B cell (primary cell): ENCODE data around the gene CLIP2. TPM values are rescaled to one million over a fixed set of nuclear protein-coding genes. Genes with fewer than 3 reads are reported as not detected.
"Not testable (repeated sequence)": the region's sequence is repeated elsewhere in the genome, so short reads cannot be mapped to it uniquely, and the experiment has no call there.

Experiments used
- ATAC-seq: fragments of 200-7000 bp; cut with Tn5 transposase; one replicate; pipeline ENCODE4 v1.10.0; 2021; ENCODE audit warnings: low read depth, mild to moderate bottlenecking, moderate number of reproducible peaks, moderate library complexity
- CTCF ChIA-PET: fragments of 350-600 bp; sonication (Branson Sonifier 250); formaldehyde crosslinking; loops from one replicate; lab custom pipeline; 2021; ENCODE audit warnings: antibody characterized with exemption, inconsistent platforms; lab: Charles Lee
- POLR2A ChIA-PET: fragments of 350-600 bp; sonication (Branson Sonifier 250); formaldehyde crosslinking; loops from one replicate; lab custom pipeline; 2021; ENCODE audit warnings: antibody characterized with exemption; lab: Charles Lee
- DNase-seq: peaks from one replicate; pipeline ENCODE4 v3.0.0; 2013
- H2AFZ ChIP-seq: 2 replicates; pipeline ENCODE4 v1.6.1; 2012; ENCODE audit warnings: mild to moderate bottlenecking, low read depth, low read length; ENCODE audit not compliant: insufficient read depth, poor library complexity, severe bottlenecking
- H3K27ac ChIP-seq, 2 donors: 1 replicate in 1 of 2; 2 replicates in 1 of 2; pipeline ENCODE4 v1.5.1; 2012 to 2013; ENCODE audit warnings: low read length in 2 of 2, mild to moderate bottlenecking in 2 of 2, moderate library complexity in 1 of 2
- H3K27me3 ChIP-seq, 4 experiments: fragments of 200-600 bp in 1 of 4; sonication (generic) in 1 of 4; replicated peaks in 1 of 4; 1 replicate in 2 of 4; 2 replicates in 2 of 4; pipeline versions ENCODE4 v1.6.1 to v1.7.0; 2013 to 2016; ENCODE audit warnings: low read length in 3 of 4, mild to moderate bottlenecking in 2 of 4, mixed read lengths in 1 of 4, moderate library complexity in 1 of 4; ENCODE audit not compliant: insufficient read depth in 4 of 4, control insufficient read depth in 3 of 4; ENCODE audit errors: control extremely low read depth in 1 of 4
- H3K36me3 ChIP-seq, 2 experiments: replicated peaks in 1 of 2; 1 replicate in 1 of 2; 2 replicates in 1 of 2; pipeline versions ENCODE4 v1.6.1 to v1.7.1; 2013; ENCODE audit warnings: low read length in 1 of 2; ENCODE audit not compliant: insufficient read depth in 2 of 2, control insufficient read depth in 1 of 2; ENCODE audit errors: control extremely low read depth in 1 of 2, extremely low read depth in 1 of 2
- H3K4me1 ChIP-seq, 2 donors: fragments of 200-600 bp in 1 of 2; sonication (generic) in 1 of 2; 1 replicate in 1 of 2; 2 replicates in 1 of 2; pipeline versions ENCODE4 v1.5.1 to v1.6.1; 2013 to 2017; ENCODE audit warnings: low read length in 2 of 2; ENCODE audit not compliant: control insufficient read depth in 2 of 2, insufficient read depth in 2 of 2
- H3K4me2 ChIP-seq: replicated peaks from 2 replicates; pipeline ENCODE3; 2012; ENCODE audit warnings: mild to moderate bottlenecking, low read depth, low read length; ENCODE audit not compliant: poor library complexity, severe bottlenecking
- H3K4me3 ChIP-seq, 5 experiments: fragments of 200-600 bp in 1 of 5; sonication (generic) in 1 of 5; 1 replicate in 3 of 5; 2 replicates in 2 of 5; pipeline versions ENCODE4 v1.5.1 to v1.7.0; 2011 to 2016; ENCODE audit warnings: low read length in 4 of 5, mild to moderate bottlenecking in 4 of 5, low read depth in 2 of 5, control low read depth in 1 of 5, moderate library complexity in 1 of 5; ENCODE audit not compliant: insufficient read depth in 1 of 5; ENCODE audit errors: control extremely low read depth in 1 of 5, extremely low read depth in 1 of 5
- H3K79me2 ChIP-seq: fragments of 200-600 bp; sonication (generic); one replicate; pipeline ENCODE4 v1.6.0; 2016; ENCODE audit warnings: low read length; ENCODE audit not compliant: control insufficient read depth, insufficient read depth
- H3K9ac ChIP-seq: fragments of 200-600 bp; sonication (generic); 2 replicates; pipeline ENCODE4 v1.6.1; 2017; ENCODE audit warnings: mild to moderate bottlenecking, low read length, moderate library complexity
- H3K9me3 ChIP-seq, 3 donors: one replicate each; pipeline versions ENCODE4 v1.6.1 to v1.7.1; 2013; ENCODE audit warnings: low read length in 2 of 3; ENCODE audit not compliant: control insufficient read depth in 2 of 3, insufficient read depth in 1 of 3; ENCODE audit errors: control extremely low read depth in 1 of 3
- H4K20me1 ChIP-seq: 2 replicates; pipeline ENCODE4 v1.6.0; 2012; ENCODE audit warnings: mild to moderate bottlenecking, low read length; ENCODE audit not compliant: insufficient read depth, control insufficient read depth, poor library complexity, severe bottlenecking
- H3K27ac Mint-ChIP-seq: one replicate; pipeline ENCODE4 v1.8.0; 2021; ENCODE audit warnings: mixed read lengths
- H3K27me3 Mint-ChIP-seq: one replicate; pipeline ENCODE4 v1.8.0; 2021; ENCODE audit warnings: mixed read lengths
- H3K4me1 Mint-ChIP-seq: one replicate; pipeline ENCODE4 v1.8.0; 2021; ENCODE audit warnings: mixed read lengths
- H3K4me3 Mint-ChIP-seq: one replicate; pipeline ENCODE4 v1.8.0; 2021; ENCODE audit warnings: mixed read lengths
- H3K9me3 Mint-ChIP-seq: one replicate; pipeline ENCODE4 v1.8.0; 2022; ENCODE audit warnings: mixed read lengths; ENCODE audit not compliant: insufficient read depth
- EZH2 ChIP-seq: IDR thresholded peaks from 2 replicates; pipeline ENCODE4 v1.6.1; 2012; ENCODE audit warnings: borderline replicate concordance, low read depth, mild to moderate bottlenecking, moderate library complexity, low read length; ENCODE audit not compliant: insufficient read depth, poor library complexity, severe bottlenecking
- WGBS: methylation state at CpG from one replicate; pipeline ENCODE4 v1.1.5; 2013; ENCODE audit warnings: missing lambda C conversion rate; ENCODE audit not compliant: insufficient coverage; 5-methylcytosine and 5-hydroxymethylcytosine counted together
- intact Hi-C: fragments of 100-400 bp; cut with micrococcal nuclease; formaldehyde crosslinking; loops from one replicate; pipeline ENCODE4 v1.10.0; 2022
- polyA plus RNA-seq: library from polyadenylated mRNA; depleted of rRNA; stranded (reverse); fragments of >200 nt; gene quantifications from 2 replicates; pipeline ENCODE4 v1.2.3, GENCODE V29; 2012
- total RNA-seq, 2 donors: library from RNA; stranded (reverse); fragments of 120-200 nt in 1 of 2; gene quantifications; 1 replicate in 1 of 2; 2 replicates in 1 of 2; pipeline versions ENCODE4 v1.2.3 to v1.2.4, GENCODE V29; 2013 to 2022
- TF ChIP-seq, protein P1 (sequence below): fragments of 200-600 bp; IDR thresholded peaks from one replicate; pipeline ENCODE4 v1.8.0; 2022; ENCODE audit warnings: antibody characterized with exemption, mild to moderate bottlenecking

CLIP2 gene
- total and polyA plus RNA-seq, 2 donors (not counting 1 experiment from before 2014, with no cell fraction given), result 5.7 to 47.9 TPM

DNA sequence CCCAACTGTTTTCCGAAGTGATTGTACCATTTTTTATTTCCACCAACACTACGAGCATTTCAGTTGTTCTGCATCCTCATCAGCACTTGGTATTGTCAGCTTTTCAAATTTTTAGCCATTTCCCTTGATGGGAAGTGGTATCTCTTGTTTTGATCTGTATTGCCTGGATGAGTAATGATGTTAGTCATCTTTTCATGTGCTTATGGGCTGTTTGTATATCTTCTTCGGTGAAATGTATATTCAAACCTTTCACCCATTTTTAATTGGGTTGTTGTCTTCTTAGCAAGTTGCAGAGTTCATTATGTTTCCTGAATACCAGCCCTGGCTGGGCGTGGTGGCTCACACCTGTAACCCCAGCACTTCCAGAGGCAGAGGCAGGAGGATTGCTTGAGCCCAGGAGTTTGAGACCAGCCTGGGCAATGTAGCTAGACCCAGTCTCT is 22.1 kb downstream of the CLIP2 start:
- H3K36me3 ChIP-seq, result no peaks in the 10 kb centered on the region
- ChIA-PET CTCF (interaction anchor here (0.6 to 1.3 kb wide), 3 partner anchors 46 to 108 kb away, joined by 3 to 8 read pairs (median 3); no protein-coding TSS in a partner anchor), POLR2A (no interaction called here)
- no peak overlapping the region for H3K4me3 ChIP-seq
- H3K27me3 ChIP-seq, result peaks cover 0 to 3% (median 0%) of the 10 kb centered on the region in 4 experiments
- Mint-ChIP-seq H3K9me3 (no peaks in the 10 kb centered on the region), H3K4me3 (no peak overlapping the region), H3K27ac (no peak overlapping the region), H3K27me3 (no peaks in the 10 kb centered on the region), H3K4me1 (peaks cover 23% of the 10 kb centered on the region)
- no peak for DNase-seq
- no peak overlapping the region for H3K9ac ChIP-seq
- ATAC-seq, result no peak
- peaks cover 2% of the 10 kb centered on the region for H4K20me1 ChIP-seq
- H3K27ac ChIP-seq, result no peak overlapping the region
- no peak overlapping the region for H2AFZ ChIP-seq
- H3K4me1 ChIP-seq, result peaks cover 10% of the 10 kb centered on the region in 2 donors
- peaks cover 50% of the 10 kb centered on the region for H3K79me2 ChIP-seq
- intact Hi-C loops, result no loop called here
- TF ChIP-seq EZH2, result no peak
- TF ChIP-seq, protein P1, sequence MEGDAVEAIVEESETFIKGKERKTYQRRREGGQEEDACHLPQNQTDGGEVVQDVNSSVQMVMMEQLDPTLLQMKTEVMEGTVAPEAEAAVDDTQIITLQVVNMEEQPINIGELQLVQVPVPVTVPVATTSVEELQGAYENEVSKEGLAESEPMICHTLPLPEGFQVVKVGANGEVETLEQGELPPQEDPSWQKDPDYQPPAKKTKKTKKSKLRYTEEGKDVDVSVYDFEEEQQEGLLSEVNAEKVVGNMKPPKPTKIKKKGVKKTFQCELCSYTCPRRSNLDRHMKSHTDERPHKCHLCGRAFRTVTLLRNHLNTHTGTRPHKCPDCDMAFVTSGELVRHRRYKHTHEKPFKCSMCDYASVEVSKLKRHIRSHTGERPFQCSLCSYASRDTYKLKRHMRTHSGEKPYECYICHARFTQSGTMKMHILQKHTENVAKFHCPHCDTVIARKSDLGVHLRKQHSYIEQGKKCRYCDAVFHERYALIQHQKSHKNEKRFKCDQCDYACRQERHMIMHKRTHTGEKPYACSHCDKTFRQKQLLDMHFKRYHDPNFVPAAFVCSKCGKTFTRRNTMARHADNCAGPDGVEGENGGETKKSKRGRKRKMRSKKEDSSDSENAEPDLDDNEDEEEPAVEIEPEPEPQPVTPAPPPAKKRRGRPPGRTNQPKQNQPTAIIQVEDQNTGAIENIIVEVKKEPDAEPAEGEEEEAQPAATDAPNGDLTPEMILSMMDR, result no peak
- peaks cover 0 to 5% (median 0%) of the 10 kb centered on the region in 3 donors for H3K9me3 ChIP-seq
- no peak overlapping the region for H3K4me2 ChIP-seq
- WGBS, result 94% methylated on average over 2 of the region's 4 CpGs

DNA sequence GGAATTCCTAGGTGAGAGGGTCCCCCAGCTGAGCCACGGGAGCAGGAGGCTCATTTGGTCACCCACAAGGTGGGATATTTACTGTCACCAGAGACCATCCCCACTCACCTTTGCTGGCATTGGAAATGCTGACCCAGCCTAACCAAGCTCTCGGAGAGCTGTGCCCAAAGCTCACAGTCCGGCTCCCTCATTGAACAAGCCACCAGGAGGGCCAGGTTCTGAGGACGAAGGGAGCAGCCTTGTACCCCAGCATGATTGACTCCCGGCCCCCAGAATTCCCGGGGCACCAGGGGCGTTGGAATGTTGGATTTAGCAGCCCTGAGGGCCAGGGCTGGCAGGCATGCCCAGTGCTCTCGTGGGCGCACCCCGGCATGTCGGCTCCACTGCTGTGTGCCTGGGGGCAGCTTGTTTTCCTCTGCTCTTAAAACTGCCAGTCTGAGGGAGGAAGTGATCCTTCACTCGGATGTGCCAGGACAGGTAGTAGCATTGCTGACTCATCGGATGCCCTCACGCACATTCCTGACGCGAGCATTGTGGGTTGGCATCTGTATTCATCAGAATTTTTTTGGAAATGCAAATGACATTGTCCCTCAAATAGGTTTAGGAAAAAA is 23.3 kb downstream of the CLIP2 start:
- no peak overlapping the region for H3K27ac Mint-ChIP-seq
- H3K4me3 ChIP-seq, result no peak overlapping the region
- peaks cover 0 to 5% (median 0%) of the 10 kb centered on the region in 3 donors for H3K9me3 ChIP-seq
- intact Hi-C loops, result no loop called here
- no peaks in the 10 kb centered on the region for H3K27me3 ChIP-seq
- DNase-seq, result no peak
- CTCF ChIA-PET, result no interaction called here
- H4K20me1 ChIP-seq, result no peaks in the 10 kb centered on the region
- H3K4me1 ChIP-seq, result no peaks in the 10 kb centered on the region
- ATAC-seq, result no peak
- no peak overlapping the region for H3K4me3 Mint-ChIP-seq
- no peak overlapping the region for H2AFZ ChIP-seq
- no peak overlapping the region for H3K27ac ChIP-seq
- no peaks in the 10 kb centered on the region for H3K9me3 Mint-ChIP-seq
- no peaks in the 10 kb centered on the region for H3K36me3 ChIP-seq
- TF ChIP-seq, protein P1, result no peak
- no peak for TF ChIP-seq EZH2
- no peaks in the 10 kb centered on the region for H3K27me3 Mint-ChIP-seq
- H3K4me1 Mint-ChIP-seq, result peaks cover 17% of the 10 kb centered on the region
- 60% methylated on average over 16 of the region's 16 CpGs for WGBS
- POLR2A ChIA-PET, result no interaction called here
- H3K9ac ChIP-seq, result no peak overlapping the region
- peaks cover 38% of the 10 kb centered on the region for H3K79me2 ChIP-seq
- H3K4me2 ChIP-seq, result no peak overlapping the region

DNA sequence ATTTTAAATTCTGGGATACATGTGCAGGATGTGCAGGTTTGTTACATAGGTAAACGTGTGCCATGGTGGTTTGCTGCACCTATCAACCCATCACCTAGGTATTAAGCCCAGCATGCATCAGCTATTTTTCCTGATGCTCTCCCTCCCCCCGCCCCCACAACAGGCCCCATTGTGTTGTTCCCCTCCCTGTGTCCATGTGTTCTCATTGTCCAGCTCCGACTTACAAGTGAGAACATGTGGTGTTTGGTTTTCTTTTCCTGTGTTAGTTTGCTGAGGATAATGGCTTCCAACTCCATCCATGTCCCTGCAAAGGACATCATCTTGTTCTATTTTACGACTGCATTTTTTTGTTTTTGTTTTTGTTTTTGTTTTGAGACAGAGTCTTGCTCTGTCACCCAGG is 26.7 kb downstream of the CLIP2 start:
- H3K27me3 Mint-ChIP-seq, H3K9me3 ChIP-seq, H3K4me3 ChIP-seq, H4K20me1 ChIP-seq, H3K27ac Mint-ChIP-seq, H3K4me1 ChIP-seq, H3K9ac ChIP-seq, H2AFZ ChIP-seq, DNase-seq, H3K27ac ChIP-seq, ATAC-seq, intact Hi-C loops, CTCF ChIA-PET, H3K4me3 Mint-ChIP-seq, H3K9me3 Mint-ChIP-seq, H3K27me3 ChIP-seq, POLR2A ChIA-PET, H3K4me2 ChIP-seq, H3K36me3 ChIP-seq: not testable (repeated sequence)
- peaks cover 22% of the 10 kb centered on the region for H3K79me2 ChIP-seq
- no CpG with 5 or more reads among the region's 4 CpGs for WGBS
- peaks cover 24% of the 10 kb centered on the region for H3K4me1 Mint-ChIP-seq
